DOHH2 (cell line): ENCODE measurements around the gene CFAP43.
"Not testable (repeated sequence)": the region's sequence is repeated elsewhere in the genome, so short reads cannot be mapped to it uniquely, and the experiment has no call there.

Source experiments
- H3F3A ChIP-seq: fragments of 200-600 bp; sonication (generic), shearing (Covaris generic); 2 replicates; pipeline ENCODE4 v1.6.0; 2016; ENCODE audit warnings: antibody characterized with exemption, mild to moderate bottlenecking; ENCODE audit not compliant: control insufficient read depth, insufficient read depth
- H3K27ac ChIP-seq: fragments of 200-600 bp; sonication (generic); 2 replicates; pipeline ENCODE4 v1.5.1; 2014; ENCODE audit warnings: low read depth, mild to moderate bottlenecking, low read length, moderate library complexity
- H3K27me3 ChIP-seq: fragments of 200-600 bp; sonication (generic); 2 replicates; pipeline ENCODE4 v1.6.1; 2014; ENCODE audit warnings: mild to moderate bottlenecking, low read length, mixed read lengths; ENCODE audit not compliant: control insufficient read depth
- H3K36me3 ChIP-seq: fragments of 200-600 bp; sonication (generic); 2 replicates; pipeline ENCODE4 v1.6.1; 2014; ENCODE audit warnings: mild to moderate bottlenecking, low read length, moderate library complexity, mixed read lengths; ENCODE audit not compliant: control insufficient read depth
- H3K4me1 ChIP-seq: fragments of 200-600 bp; sonication (generic); 2 replicates; pipeline ENCODE4 v1.6.1; 2014; ENCODE audit warnings: mild to moderate bottlenecking, low read length, mixed read lengths; ENCODE audit not compliant: control insufficient read depth
- H3K4me2 ChIP-seq: fragments of 200-600 bp; sonication (generic); 2 replicates; pipeline ENCODE4 v1.6.0; 2014; ENCODE audit warnings: mild to moderate bottlenecking, low read length, moderate library complexity
- H3K4me3 ChIP-seq: fragments of 200-600 bp; sonication (generic); 2 replicates; pipeline ENCODE4 v1.5.1; 2014; ENCODE audit warnings: mild to moderate bottlenecking, low read length, mixed read lengths
- H3K79me2 ChIP-seq: fragments of 200-600 bp; sonication (generic); 2 replicates; pipeline ENCODE4 v1.6.1; 2014; ENCODE audit warnings: mild to moderate bottlenecking, low read length, mixed read lengths; ENCODE audit not compliant: control insufficient read depth
- H3K9me2 ChIP-seq: fragments of 200-600 bp; sonication (generic); replicated peaks from 2 replicates; pipeline ENCODE4 v1.6.1; 2014; ENCODE audit warnings: mild to moderate bottlenecking, low read length, mixed read lengths; ENCODE audit not compliant: control insufficient read depth
- H3K9me3 ChIP-seq: fragments of 200-600 bp; sonication (generic); 2 replicates; pipeline ENCODE4 v1.6.1; 2014; ENCODE audit warnings: antibody characterized with exemption, low read length, mixed read lengths; ENCODE audit not compliant: control insufficient read depth, insufficient read depth
- H4K20me1 ChIP-seq: fragments of 200-600 bp; sonication (generic); 2 replicates; pipeline ENCODE4 v1.6.0; 2014; ENCODE audit warnings: low read depth, mild to moderate bottlenecking, antibody characterized with exemption, low read length, moderate library complexity; ENCODE audit not compliant: control insufficient read depth, insufficient read depth
- EZH2phosphoT487 ChIP-seq: fragments of 200-600 bp; sonication (generic); IDR thresholded peaks from 2 replicates; pipeline ENCODE4 v1.6.1; 2017; ENCODE audit warnings: borderline replicate concordance, mild to moderate bottlenecking, antibody characterized with exemption, low read length, moderate library complexity, mixed read lengths
- TF ChIP-seq, protein P1 (sequence below): fragments of 200-600 bp; sonication (generic); IDR thresholded peaks from one replicate; pipeline ENCODE4 v1.5.1; 2014; ENCODE audit warnings: antibody characterized with exemption, mild to moderate bottlenecking, low read depth, low read length; ENCODE audit not compliant: poor library complexity, severe bottlenecking

The CFAP43 gene

DNA sequence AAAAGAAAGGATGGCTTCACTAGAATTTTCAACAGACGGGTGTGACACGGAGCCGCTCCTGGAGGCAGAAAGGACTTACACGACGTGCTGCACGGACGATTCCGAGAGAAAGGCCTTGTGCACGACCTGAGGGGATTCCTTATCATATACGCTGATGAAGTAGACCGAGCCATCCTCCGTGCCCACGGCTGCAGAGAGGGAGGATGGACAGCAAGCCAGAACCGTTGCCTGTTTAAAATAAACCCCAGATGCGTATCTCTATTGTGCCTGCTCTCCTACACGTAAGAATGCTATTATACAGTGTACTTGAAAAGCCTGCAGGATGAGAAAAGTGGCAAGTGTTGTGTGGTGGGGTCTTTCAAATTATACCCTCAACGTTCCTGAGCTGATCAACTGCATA lies 38.4 kb downstream of the CFAP43 start:
- Histone ChIP-seq H3K27me3 (peaks cover 30% of the 10 kb centered on the region), H3K9me3 (no peaks in the 10 kb centered on the region), H3K36me3 (no peaks in the 10 kb centered on the region), H3K4me1 (no peaks in the 10 kb centered on the region), H4K20me1 (no peaks in the 10 kb centered on the region), H3K4me3 (no peak overlapping the region), H3K4me2 (no peak overlapping the region), H3F3A (no peaks in the 10 kb centered on the region), H3K27ac (no peak overlapping the region), H3K9me2 (no peaks in the 10 kb centered on the region), H3K79me2 (no peaks in the 10 kb centered on the region)
- TF ChIP-seq, protein P1, sequence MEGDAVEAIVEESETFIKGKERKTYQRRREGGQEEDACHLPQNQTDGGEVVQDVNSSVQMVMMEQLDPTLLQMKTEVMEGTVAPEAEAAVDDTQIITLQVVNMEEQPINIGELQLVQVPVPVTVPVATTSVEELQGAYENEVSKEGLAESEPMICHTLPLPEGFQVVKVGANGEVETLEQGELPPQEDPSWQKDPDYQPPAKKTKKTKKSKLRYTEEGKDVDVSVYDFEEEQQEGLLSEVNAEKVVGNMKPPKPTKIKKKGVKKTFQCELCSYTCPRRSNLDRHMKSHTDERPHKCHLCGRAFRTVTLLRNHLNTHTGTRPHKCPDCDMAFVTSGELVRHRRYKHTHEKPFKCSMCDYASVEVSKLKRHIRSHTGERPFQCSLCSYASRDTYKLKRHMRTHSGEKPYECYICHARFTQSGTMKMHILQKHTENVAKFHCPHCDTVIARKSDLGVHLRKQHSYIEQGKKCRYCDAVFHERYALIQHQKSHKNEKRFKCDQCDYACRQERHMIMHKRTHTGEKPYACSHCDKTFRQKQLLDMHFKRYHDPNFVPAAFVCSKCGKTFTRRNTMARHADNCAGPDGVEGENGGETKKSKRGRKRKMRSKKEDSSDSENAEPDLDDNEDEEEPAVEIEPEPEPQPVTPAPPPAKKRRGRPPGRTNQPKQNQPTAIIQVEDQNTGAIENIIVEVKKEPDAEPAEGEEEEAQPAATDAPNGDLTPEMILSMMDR = no peak
- no peak for TF ChIP-seq EZH2phosphoT487

DNA sequence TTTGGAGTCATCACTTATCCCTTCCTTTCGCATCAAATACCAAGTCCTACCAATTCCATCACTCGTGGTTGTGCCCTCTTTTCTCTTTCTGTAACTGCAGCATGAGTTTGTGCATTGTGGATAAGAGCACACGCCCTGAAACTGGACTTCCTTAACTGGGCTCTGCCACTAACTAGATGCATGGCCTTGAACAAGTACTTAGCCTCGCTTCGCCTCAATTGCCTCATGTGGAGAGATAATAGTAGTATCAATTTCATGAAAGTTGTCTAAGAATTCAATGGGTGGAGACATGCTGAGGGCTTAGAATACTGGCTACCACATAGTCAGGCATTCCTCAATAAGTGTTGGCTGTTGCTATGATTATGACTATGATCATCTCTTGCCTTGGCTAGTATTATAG lies 41.5 kb downstream of the CFAP43 start:
- Histone ChIP-seq H3K9me3 (no peaks in the 10 kb centered on the region), H3K4me2 (no peak overlapping the region), H3K4me3 (no peak overlapping the region), H3K27me3 (peaks cover 17% of the 10 kb centered on the region), H3F3A (no peaks in the 10 kb centered on the region), H3K36me3 (no peaks in the 10 kb centered on the region), H3K79me2 (no peaks in the 10 kb centered on the region), H4K20me1 (no peaks in the 10 kb centered on the region), H3K4me1 (no peaks in the 10 kb centered on the region), H3K27ac (no peak overlapping the region), H3K9me2 (no peaks in the 10 kb centered on the region)
- TF ChIP-seq, protein P1 = no peak
- no peak for TF ChIP-seq EZH2phosphoT487

DNA sequence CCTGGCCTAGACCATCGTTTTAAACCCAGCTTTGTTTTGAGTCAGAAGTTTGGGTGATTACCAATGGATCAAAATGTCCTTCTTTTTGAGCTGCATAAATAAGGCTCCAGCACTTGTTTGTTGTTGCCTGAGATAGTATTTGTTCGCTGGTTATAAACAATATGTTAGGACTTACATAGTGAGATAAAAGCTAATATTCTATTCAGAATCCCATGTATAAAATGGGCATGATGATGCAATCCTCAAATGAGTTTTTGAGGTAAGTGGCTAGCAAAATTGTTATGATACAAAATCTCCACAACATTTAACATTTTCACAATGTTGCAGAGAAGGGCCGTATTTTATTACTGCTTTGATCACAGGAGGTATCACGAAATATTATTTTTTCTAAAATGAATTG lies 48.5 kb downstream of the CFAP43 start:
- no peaks in the 10 kb centered on the region for H4K20me1 ChIP-seq
- no peak overlapping the region for H3K4me3 ChIP-seq
- no peak overlapping the region for H3K27ac ChIP-seq
- no peaks in the 10 kb centered on the region for H3K4me1 ChIP-seq
- peaks cover 20% of the 10 kb centered on the region for H3K27me3 ChIP-seq
- H3K36me3 ChIP-seq = no peaks in the 10 kb centered on the region
- no peaks in the 10 kb centered on the region for H3K9me2 ChIP-seq
- H3K9me3 ChIP-seq = no peaks in the 10 kb centered on the region
- no peak for TF ChIP-seq EZH2phosphoT487
- TF ChIP-seq, protein P1 = no peak
- H3K79me2 ChIP-seq = no peaks in the 10 kb centered on the region
- H3K4me2 ChIP-seq = no peak overlapping the region
- H3F3A ChIP-seq = no peaks in the 10 kb centered on the region

DNA sequence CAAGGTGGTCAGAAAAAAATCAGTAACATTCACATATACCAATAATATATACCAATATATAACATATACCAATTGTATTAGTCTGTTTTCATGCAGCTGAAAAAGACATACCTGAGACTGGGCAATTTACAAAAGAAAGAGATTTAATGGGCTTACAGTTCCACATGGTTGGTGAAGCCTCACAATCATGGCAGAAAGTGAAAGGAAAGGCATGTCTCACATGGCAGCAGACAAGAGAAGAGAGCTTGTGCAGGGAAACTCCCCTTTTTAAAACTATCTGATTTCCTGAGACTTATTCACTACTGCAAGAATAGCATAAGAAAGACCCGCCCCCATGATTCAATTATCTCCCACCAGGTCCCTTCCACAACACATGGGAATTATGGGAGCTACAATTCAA lies 58.0 kb downstream of the CFAP43 start:
- H3K9me3 ChIP-seq, H3K4me3 ChIP-seq, H3K36me3 ChIP-seq, H3K4me2 ChIP-seq, H3K27ac ChIP-seq, H4K20me1 ChIP-seq, H3K4me1 ChIP-seq, H3F3A ChIP-seq, H3K79me2 ChIP-seq, H3K9me2 ChIP-seq: not testable (repeated sequence)
- H3K27me3 ChIP-seq = peaks cover 23% of the 10 kb centered on the region
